HepG2 (cell line): ENCODE results near the gene C5orf47. TPM values are rescaled to one million over a fixed set of nuclear protein-coding genes. Genes with fewer than 3 reads are reported as not detected.

Experiments
- ATAC-seq: fragments of 200-7000 bp; cut with Tn5 transposase; 3 replicates; pipeline ENCODE4 v1.9.1; 2020; ENCODE audit warnings: mild to moderate bottlenecking, moderate library complexity
- BruUV-seq: library from RNA; stranded (reverse); fragments of 400-500 nt; replicated peaks from 2 replicates; lab custom pipeline; 2021; lab: Mats Ljungman, UMichigan
- CTCF ChIA-PET: fragments of 300-600 bp; formaldehyde crosslinking; extraction: SDS; loops from one replicate; lab custom pipeline; 2021; ENCODE audit warnings: low total read pairs, inconsistent platforms, low intra/inter-chr PET ratio; lab: Yijun Ruan, JAX
- POLR2A ChIA-PET: fragments of 350-600 bp; sonication (Branson Sonifier 250); formaldehyde crosslinking; loops from one replicate; lab custom pipeline; 2020; ENCODE audit warnings: antibody characterized with exemption, inconsistent platforms; lab: Yijun Ruan, JAX
- DNase-seq: peaks from one replicate; pipeline ENCODE4 v3.0.0-alpha.2; 2015; ENCODE audit warnings: low spot score
- FAIRE-seq: peaks from 3 replicates; lab custom pipeline; 2011; peaks lifted over from hg19 to GRCh38; lab: Jason Lieb, UNC
- H2AFZ ChIP-seq: one replicate; pipeline ENCODE4 v1.6.1; 2011; ENCODE audit warnings: low read length, inconsistent platforms
- H3K27ac ChIP-seq: fragments of 300-600 bp; 3 replicates; pipeline ENCODE4 v1.8.0; 2011; ENCODE audit warnings: mixed run types, mild to moderate bottlenecking, mixed read lengths, low read length, inconsistent platforms; ENCODE audit not compliant: insufficient read depth; ENCODE audit errors: extremely low read length
- H3K27me3 ChIP-seq, 2 experiments: fragments of 200-600 bp in 1 of 2; 2 replicates in 1 of 2; 3 replicates in 1 of 2; pipeline versions ENCODE4 v1.6.0 to v1.8.0; 2011; ENCODE audit warnings: low read length in 2 of 2, mild to moderate bottlenecking in 2 of 2, moderate library complexity in 2 of 2, inconsistent platforms in 1 of 2; ENCODE audit not compliant: insufficient read depth in 2 of 2, control insufficient read depth in 1 of 2
- H3K36me3 ChIP-seq, 2 experiments: fragments of 200-600 bp in 1 of 2; replicated peaks in 1 of 2; 2 replicates in 1 of 2; 3 replicates in 1 of 2; pipeline versions ENCODE4 v1.5.1 to v1.8.0; 2011; ENCODE audit warnings: low read length in 2 of 2, inconsistent platforms in 1 of 2; ENCODE audit not compliant: insufficient read depth in 2 of 2, control insufficient read depth in 1 of 2
- H3K4me1 ChIP-seq: 2 replicates; pipeline ENCODE4 v1.5.1; 2012; ENCODE audit warnings: low read length, inconsistent platforms; ENCODE audit not compliant: insufficient read depth
- H3K4me2 ChIP-seq: 2 replicates; pipeline ENCODE4 v1.6.0; 2011; ENCODE audit warnings: low read depth, low read length, inconsistent platforms
- H3K4me3 ChIP-seq, 3 experiments: fragments of 200-600 bp in 1 of 3; sonication (generic), shearing (Covaris generic) in 1 of 3; replicated peaks in 1 of 3; 2 replicates each; pipeline ENCODE4 v1.5.1; 2011 to 2016; ENCODE audit warnings: low read length in 3 of 3, inconsistent platforms in 2 of 3, low read depth in 2 of 3, mild to moderate bottlenecking in 2 of 3, control low read depth in 1 of 3, mixed read lengths in 1 of 3; ENCODE audit not compliant: insufficient read depth in 1 of 3
- H3K79me2 ChIP-seq: one replicate; pipeline ENCODE4 v1.6.1; 2011; ENCODE audit warnings: low read length, inconsistent platforms; ENCODE audit not compliant: insufficient read depth
- H3K9ac ChIP-seq: 2 replicates; pipeline ENCODE4 v1.6.0; 2011; ENCODE audit warnings: mild to moderate bottlenecking, low read depth, low read length, inconsistent platforms; ENCODE audit not compliant: insufficient read depth
- H3K9me3 ChIP-seq: 2 replicates; pipeline ENCODE4 v1.5.1; 2012; ENCODE audit warnings: mild to moderate bottlenecking, low read length
- H4K20me1 ChIP-seq: 2 replicates; pipeline ENCODE4 v1.6.0; 2011; ENCODE audit warnings: inconsistent platforms, mild to moderate bottlenecking, low read length, moderate library complexity; ENCODE audit not compliant: insufficient read depth
- CEBPG ChIP-seq: IDR thresholded peaks from 2 replicates; pipeline ENCODE4 v1.6.1; 2016
- ERF ChIP-seq: IDR thresholded peaks from 2 replicates; pipeline ENCODE4 v1.6.1; 2018; ENCODE audit warnings: missing biosample characterization, missing genetic modification reagents
- GATAD1 ChIP-seq: IDR thresholded peaks from 2 replicates; pipeline ENCODE4 v1.6.1; 2016; ENCODE audit warnings: missing genetic modification reagents, missing compliant biosample characterization
- NCOA5 ChIP-seq: sonication (generic); formaldehyde crosslinking; IDR thresholded peaks from 2 replicates; pipeline ENCODE4 v1.4.0; 2020; ENCODE audit warnings: missing genetic modification reagents
- SMC3 ChIP-seq: IDR thresholded peaks from 2 replicates; pipeline ENCODE4 v1.6.1; 2011; ENCODE audit warnings: low read length, improper control_type of control experiment
- TEAD3 ChIP-seq: optimal IDR thresholded peaks from 2 replicates; pipeline ENCODE3; 2016; ENCODE audit warnings: borderline replicate concordance
- XRCC5 ChIP-seq: fragments of 200-400 bp; formaldehyde crosslinking; optimal IDR thresholded peaks from 2 replicates; pipeline ENCODE3; 2017; ENCODE audit warnings: mild to moderate bottlenecking, low read length
- YEATS2 ChIP-seq: sonication (generic); formaldehyde crosslinking; IDR thresholded peaks from 2 replicates; pipeline ENCODE4 v1.4.0; 2020; ENCODE audit warnings: missing genetic modification reagents, borderline replicate concordance
- ZNF124 ChIP-seq: sonication (generic); formaldehyde crosslinking; IDR thresholded peaks from 2 replicates; pipeline ENCODE4 v1.4.0; 2020; ENCODE audit warnings: missing genetic modification reagents
- ZNF234 ChIP-seq: sonication (generic); formaldehyde crosslinking; conservative IDR thresholded peaks from 2 replicates; pipeline ENCODE4 v1.5.1; 2020; ENCODE audit warnings: mild to moderate bottlenecking, missing genetic modification reagents
- ZNF326 ChIP-seq: sonication (generic); formaldehyde crosslinking; IDR thresholded peaks from 2 replicates; pipeline ENCODE4 v1.4.0; 2020; ENCODE audit warnings: missing genetic modification reagents, borderline replicate concordance
- ZNF790 ChIP-seq: sonication (generic); formaldehyde crosslinking; IDR thresholded peaks from 2 replicates; pipeline ENCODE4 v1.8.0; 2022; ENCODE audit warnings: missing genetic modification reagents, mild to moderate bottlenecking, borderline replicate concordance
- ZNF792 ChIP-seq: IDR thresholded peaks from 2 replicates; pipeline ENCODE4 v1.6.1; 2016
- whole genome bisulfite sequencing: methylation state at CpG from one replicate; pipeline ENCODE4 v1.1.6; 2017; ENCODE audit warnings: low lambda C conversion rate; 5-methylcytosine and 5-hydroxymethylcytosine counted together
- in situ Hi-C: cut with HindIII; loops from 2 replicates; pipeline ENCODE4 v1.10.0; 2017; ENCODE audit warnings: low pct_unique_long_range_greater_than_20kb; ENCODE audit not compliant: extremely low pct_ligation_motif_present
- intact Hi-C: fragments of 100-400 bp; cut with micrococcal nuclease; formaldehyde crosslinking; loops from one replicate; pipeline ENCODE4 v1.10.0; 2022; ENCODE audit not compliant: unreplicated experiment
- polyA plus RNA-seq, 8 experiments: library from polyadenylated mRNA; depleted of rRNA in 3 of 8; stranded (reverse) in 7 of 8; unstranded in 1 of 8; fragments of >200 nt; fragmentation: Illumina TruSeq in 4 of 8; extraction: Trizol in 4 of 8; gene quantifications; 2 replicates each; pipeline versions ENCODE4 v1.2.1 to v1.2.3, GENCODE V29; 2011 to 2016; ENCODE audit warnings: low read depth in 4 of 8, missing spikeins in 1 of 8, mixed read lengths in 1 of 8; ENCODE audit not compliant: insufficient read depth in 1 of 8
- total RNA-seq, 5 experiments: library from RNA; depleted of rRNA; stranded (reverse); fragments of >200 nt; fragmentation: Illumina TruSeq; extraction: Trizol; gene quantifications; 2 replicates each; pipeline ENCODE4 v1.2.3, GENCODE V29; 2016; ENCODE audit warnings: low read depth in 1 of 5
- TF ChIP-seq, protein P1 (sequence below): sonication (generic); formaldehyde crosslinking; IDR thresholded peaks from 2 replicates; pipeline ENCODE4 v1.5.0; 2020; ENCODE audit warnings: mild to moderate bottlenecking, missing genetic modification reagents, moderate library complexity
- TF ChIP-seq, protein P2 (sequence below): IDR thresholded peaks from 2 replicates; pipeline ENCODE4 v1.4.0; 2020; ENCODE audit warnings: mild to moderate bottlenecking, missing genetic modification reagents
- TF ChIP-seq, protein P3 (sequence below): sonication (generic); formaldehyde crosslinking; IDR thresholded peaks from 2 replicates; pipeline ENCODE4 v1.5.0; 2020; ENCODE audit warnings: mild to moderate bottlenecking, missing genetic modification reagents, borderline replicate concordance

The C5orf47 gene
- total and polyA plus RNA-seq, 2 of the 13 experiments (the other 11 are each of a cell fraction or from before 2014, with no cell fraction given), result not detected

DNA sequence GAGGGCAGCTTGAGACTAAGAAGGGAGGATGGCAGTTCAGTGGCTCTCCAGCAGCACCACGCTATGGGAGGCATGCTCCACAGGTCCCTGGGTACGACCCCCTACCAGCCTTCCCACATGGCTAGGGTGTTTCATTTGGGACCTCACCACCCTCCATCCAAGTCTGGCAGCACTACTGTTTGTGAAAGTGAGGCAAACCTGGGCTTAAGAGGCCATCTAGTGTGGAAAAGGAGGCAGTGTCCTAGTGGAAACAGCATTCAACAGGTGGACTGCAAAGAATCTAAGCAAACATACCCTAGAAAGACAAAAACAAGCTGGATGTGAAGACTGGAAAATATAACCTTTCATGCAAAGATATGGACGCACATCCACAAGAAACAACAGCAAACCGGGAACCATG lies 4.8 kb upstream of the C5orf47 start:
- no peaks in the 10 kb centered on the region for H4K20me1 ChIP-seq
- H3K79me2 ChIP-seq, result no peaks in the 10 kb centered on the region
- POLR2A ChIA-PET, result interaction anchor here (0.8 kb wide), 1 partner anchor 368 kb away, joined by 4 read pairs; the partner anchor contains the start of gene BOD1
- intact Hi-C loops, result loop anchor here (1.0 to 5.0 kb wide), 2 partner anchors 365 to 412 kb away; no protein-coding TSS in a partner anchor
- no peaks in the 10 kb centered on the region for H3K36me3 ChIP-seq
- H3K9me3 ChIP-seq, result no peaks in the 10 kb centered on the region
- in situ Hi-C loops, result no loop called here
- H3K4me1 ChIP-seq, result no peaks in the 10 kb centered on the region
- FAIRE-seq (peak; percentile 84), ATAC-seq (peak; percentile 92), DNase-seq (peak; percentile 57)
- CTCF ChIA-PET, result interaction anchor here (1.3 to 2.3 kb wide), 2 partner anchors 365 to 392 kb away, joined by 4 to 25 read pairs; no protein-coding TSS in a partner anchor
- no peak overlapping the region for H3K4me2 ChIP-seq
- H3K9ac ChIP-seq, result no peak overlapping the region
- no peak overlapping the region for H3K27ac ChIP-seq
- H3K27me3 ChIP-seq, result no peaks in the 10 kb centered on the region
- H2AFZ ChIP-seq, result no peak overlapping the region
- no peak overlapping the region for H3K4me3 ChIP-seq
- WGBS, result 4% methylated on average over 4 of the region's 4 CpGs
- BruUV-seq, result no TSS peak
- TF ChIP-seq, protein P1, sequence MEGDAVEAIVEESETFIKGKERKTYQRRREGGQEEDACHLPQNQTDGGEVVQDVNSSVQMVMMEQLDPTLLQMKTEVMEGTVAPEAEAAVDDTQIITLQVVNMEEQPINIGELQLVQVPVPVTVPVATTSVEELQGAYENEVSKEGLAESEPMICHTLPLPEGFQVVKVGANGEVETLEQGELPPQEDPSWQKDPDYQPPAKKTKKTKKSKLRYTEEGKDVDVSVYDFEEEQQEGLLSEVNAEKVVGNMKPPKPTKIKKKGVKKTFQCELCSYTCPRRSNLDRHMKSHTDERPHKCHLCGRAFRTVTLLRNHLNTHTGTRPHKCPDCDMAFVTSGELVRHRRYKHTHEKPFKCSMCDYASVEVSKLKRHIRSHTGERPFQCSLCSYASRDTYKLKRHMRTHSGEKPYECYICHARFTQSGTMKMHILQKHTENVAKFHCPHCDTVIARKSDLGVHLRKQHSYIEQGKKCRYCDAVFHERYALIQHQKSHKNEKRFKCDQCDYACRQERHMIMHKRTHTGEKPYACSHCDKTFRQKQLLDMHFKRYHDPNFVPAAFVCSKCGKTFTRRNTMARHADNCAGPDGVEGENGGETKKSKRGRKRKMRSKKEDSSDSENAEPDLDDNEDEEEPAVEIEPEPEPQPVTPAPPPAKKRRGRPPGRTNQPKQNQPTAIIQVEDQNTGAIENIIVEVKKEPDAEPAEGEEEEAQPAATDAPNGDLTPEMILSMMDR (CRISPR knock-in tag), result peak; percentile 94
- TF ChIP-seq ZNF790 (CRISPR knock-in tag), result no peak
- TF ChIP-seq ZNF792 (CRISPR knock-in tag), result no peak
- TF ChIP-seq, protein P2, sequence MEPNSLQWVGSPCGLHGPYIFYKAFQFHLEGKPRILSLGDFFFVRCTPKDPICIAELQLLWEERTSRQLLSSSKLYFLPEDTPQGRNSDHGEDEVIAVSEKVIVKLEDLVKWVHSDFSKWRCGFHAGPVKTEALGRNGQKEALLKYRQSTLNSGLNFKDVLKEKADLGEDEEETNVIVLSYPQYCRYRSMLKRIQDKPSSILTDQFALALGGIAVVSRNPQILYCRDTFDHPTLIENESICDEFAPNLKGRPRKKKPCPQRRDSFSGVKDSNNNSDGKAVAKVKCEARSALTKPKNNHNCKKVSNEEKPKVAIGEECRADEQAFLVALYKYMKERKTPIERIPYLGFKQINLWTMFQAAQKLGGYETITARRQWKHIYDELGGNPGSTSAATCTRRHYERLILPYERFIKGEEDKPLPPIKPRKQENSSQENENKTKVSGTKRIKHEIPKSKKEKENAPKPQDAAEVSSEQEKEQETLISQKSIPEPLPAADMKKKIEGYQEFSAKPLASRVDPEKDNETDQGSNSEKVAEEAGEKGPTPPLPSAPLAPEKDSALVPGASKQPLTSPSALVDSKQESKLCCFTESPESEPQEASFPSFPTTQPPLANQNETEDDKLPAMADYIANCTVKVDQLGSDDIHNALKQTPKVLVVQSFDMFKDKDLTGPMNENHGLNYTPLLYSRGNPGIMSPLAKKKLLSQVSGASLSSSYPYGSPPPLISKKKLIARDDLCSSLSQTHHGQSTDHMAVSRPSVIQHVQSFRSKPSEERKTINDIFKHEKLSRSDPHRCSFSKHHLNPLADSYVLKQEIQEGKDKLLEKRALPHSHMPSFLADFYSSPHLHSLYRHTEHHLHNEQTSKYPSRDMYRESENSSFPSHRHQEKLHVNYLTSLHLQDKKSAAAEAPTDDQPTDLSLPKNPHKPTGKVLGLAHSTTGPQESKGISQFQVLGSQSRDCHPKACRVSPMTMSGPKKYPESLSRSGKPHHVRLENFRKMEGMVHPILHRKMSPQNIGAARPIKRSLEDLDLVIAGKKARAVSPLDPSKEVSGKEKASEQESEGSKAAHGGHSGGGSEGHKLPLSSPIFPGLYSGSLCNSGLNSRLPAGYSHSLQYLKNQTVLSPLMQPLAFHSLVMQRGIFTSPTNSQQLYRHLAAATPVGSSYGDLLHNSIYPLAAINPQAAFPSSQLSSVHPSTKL (CRISPR knock-in tag), result 0 out of 2 replicates have a peak, but pooled peaks have one; percentile 20
- no peak for TF ChIP-seq ZNF234
- 0 out of 2 replicates have a peak, but pooled peaks have one; percentile 59 for TF ChIP-seq ERF (CRISPR knock-in tag)
- TF ChIP-seq CEBPG, result 0 out of 2 replicates have a peak, but pooled peaks have one; percentile 5
- TF ChIP-seq, protein P3, sequence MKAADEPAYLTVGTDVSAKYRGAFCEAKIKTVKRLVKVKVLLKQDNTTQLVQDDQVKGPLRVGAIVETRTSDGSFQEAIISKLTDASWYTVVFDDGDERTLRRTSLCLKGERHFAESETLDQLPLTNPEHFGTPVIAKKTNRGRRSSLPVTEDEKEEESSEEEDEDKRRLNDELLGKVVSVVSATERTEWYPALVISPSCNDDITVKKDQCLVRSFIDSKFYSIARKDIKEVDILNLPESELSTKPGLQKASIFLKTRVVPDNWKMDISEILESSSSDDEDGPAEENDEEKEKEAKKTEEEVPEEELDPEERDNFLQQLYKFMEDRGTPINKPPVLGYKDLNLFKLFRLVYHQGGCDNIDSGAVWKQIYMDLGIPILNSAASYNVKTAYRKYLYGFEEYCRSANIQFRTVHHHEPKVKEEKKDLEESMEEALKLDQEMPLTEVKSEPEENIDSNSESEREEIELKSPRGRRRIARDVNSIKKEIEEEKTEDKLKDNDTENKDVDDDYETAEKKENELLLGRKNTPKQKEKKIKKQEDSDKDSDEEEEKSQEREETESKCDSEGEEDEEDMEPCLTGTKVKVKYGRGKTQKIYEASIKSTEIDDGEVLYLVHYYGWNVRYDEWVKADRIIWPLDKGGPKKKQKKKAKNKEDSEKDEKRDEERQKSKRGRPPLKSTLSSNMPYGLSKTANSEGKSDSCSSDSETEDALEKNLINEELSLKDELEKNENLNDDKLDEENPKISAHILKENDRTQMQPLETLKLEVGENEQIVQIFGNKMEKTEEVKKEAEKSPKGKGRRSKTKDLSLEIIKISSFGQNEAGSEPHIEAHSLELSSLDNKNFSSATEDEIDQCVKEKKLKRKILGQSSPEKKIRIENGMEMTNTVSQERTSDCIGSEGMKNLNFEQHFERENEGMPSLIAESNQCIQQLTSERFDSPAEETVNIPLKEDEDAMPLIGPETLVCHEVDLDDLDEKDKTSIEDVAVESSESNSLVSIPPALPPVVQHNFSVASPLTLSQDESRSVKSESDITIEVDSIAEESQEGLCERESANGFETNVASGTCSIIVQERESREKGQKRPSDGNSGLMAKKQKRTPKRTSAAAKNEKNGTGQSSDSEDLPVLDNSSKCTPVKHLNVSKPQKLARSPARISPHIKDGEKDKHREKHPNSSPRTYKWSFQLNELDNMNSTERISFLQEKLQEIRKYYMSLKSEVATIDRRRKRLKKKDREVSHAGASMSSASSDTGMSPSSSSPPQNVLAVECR (CRISPR knock-in tag), result no peak
- no peak for TF ChIP-seq ZNF326 (CRISPR knock-in tag)
- 0 out of 2 replicates have a peak, but pooled peaks have one; percentile 23 for TF ChIP-seq YEATS2 (CRISPR knock-in tag)
- TF ChIP-seq GATAD1 (CRISPR knock-in tag), result 0 out of 2 replicates have a peak, but pooled peaks have one; percentile 35
- peak; percentile 49 for TF ChIP-seq TEAD3 (CRISPR knock-in tag)
- peak; percentile 95 for TF ChIP-seq SMC3
- no peak for TF ChIP-seq ZNF124
- peak; percentile 28 for TF ChIP-seq XRCC5
- TF ChIP-seq NCOA5 (CRISPR knock-in tag), result no peak
